WI38 (cell line): Measurements from ENCODE around the gene ZNF688.

Source experiments
- H3K4me3 ChIP-seq: 2 replicates; pipeline ENCODE4 v1.5.1; 2011; ENCODE audit warnings: low read depth, mild to moderate bottlenecking, control low read depth, low read length
- TF ChIP-seq, protein P1 (sequence below): IDR thresholded peaks from 2 replicates; pipeline ENCODE4 v1.5.1; 2012; ENCODE audit warnings: low read depth, mild to moderate bottlenecking, control low read depth, low read length

Gene ZNF688

GRCh38 chr16:30582611-30583340 lies 11.3 kb upstream of the ZNF688 start:
- TF ChIP-seq, protein P1, sequence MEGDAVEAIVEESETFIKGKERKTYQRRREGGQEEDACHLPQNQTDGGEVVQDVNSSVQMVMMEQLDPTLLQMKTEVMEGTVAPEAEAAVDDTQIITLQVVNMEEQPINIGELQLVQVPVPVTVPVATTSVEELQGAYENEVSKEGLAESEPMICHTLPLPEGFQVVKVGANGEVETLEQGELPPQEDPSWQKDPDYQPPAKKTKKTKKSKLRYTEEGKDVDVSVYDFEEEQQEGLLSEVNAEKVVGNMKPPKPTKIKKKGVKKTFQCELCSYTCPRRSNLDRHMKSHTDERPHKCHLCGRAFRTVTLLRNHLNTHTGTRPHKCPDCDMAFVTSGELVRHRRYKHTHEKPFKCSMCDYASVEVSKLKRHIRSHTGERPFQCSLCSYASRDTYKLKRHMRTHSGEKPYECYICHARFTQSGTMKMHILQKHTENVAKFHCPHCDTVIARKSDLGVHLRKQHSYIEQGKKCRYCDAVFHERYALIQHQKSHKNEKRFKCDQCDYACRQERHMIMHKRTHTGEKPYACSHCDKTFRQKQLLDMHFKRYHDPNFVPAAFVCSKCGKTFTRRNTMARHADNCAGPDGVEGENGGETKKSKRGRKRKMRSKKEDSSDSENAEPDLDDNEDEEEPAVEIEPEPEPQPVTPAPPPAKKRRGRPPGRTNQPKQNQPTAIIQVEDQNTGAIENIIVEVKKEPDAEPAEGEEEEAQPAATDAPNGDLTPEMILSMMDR = no peak
- H3K4me3 ChIP-seq = no peak overlapping the region

DNA sequence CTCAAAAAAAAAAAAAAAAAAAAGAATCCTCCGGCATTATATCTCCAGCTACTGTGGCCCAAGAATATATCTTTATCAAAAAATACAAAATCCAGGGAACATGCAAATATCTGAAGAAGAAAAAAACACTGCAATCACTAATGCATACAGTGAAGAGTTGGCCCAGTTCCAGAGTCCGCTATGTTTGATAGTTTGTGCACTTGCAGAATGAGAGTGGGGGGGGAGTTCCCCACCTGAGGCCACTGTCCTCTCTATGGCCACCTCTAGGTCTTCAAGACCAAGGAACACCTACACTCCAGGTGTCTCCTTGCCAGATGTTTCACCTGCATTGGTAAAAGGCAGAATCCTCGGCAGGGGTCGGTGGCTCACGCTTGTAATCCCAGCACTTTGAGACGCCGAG lies 9.9 kb upstream of the ZNF688 start:
- no peak overlapping the region for H3K4me3 ChIP-seq
- TF ChIP-seq, protein P1 = no peak

DNA sequence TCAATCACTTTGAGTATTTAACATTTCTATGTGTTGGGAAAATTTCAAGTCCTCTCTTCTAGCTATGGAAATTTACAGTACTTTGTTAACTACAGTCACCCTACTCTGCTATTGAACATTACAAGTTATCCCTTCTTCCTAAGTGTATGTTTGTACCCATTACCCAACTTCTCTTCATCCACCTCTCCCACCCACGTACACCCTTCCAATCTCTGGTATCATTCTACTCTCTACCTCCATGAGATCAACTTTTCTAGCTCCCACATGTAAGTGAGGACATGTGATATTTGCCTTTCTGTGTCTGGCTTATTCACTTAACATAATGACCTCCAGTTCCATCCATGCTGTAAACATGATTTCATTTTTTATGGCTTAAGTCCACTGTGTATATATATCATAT lies 3.2 kb upstream of the ZNF688 start:
- TF ChIP-seq, protein P1 = no peak
- no peak overlapping the region for H3K4me3 ChIP-seq

GRCh38 chr16:30570636-30571444 lies 674 bp downstream of the ZNF688 start:
- peak overlapping the region; percentile 66 for H3K4me3 ChIP-seq
- TF ChIP-seq, protein P1 = no peak

DNA sequence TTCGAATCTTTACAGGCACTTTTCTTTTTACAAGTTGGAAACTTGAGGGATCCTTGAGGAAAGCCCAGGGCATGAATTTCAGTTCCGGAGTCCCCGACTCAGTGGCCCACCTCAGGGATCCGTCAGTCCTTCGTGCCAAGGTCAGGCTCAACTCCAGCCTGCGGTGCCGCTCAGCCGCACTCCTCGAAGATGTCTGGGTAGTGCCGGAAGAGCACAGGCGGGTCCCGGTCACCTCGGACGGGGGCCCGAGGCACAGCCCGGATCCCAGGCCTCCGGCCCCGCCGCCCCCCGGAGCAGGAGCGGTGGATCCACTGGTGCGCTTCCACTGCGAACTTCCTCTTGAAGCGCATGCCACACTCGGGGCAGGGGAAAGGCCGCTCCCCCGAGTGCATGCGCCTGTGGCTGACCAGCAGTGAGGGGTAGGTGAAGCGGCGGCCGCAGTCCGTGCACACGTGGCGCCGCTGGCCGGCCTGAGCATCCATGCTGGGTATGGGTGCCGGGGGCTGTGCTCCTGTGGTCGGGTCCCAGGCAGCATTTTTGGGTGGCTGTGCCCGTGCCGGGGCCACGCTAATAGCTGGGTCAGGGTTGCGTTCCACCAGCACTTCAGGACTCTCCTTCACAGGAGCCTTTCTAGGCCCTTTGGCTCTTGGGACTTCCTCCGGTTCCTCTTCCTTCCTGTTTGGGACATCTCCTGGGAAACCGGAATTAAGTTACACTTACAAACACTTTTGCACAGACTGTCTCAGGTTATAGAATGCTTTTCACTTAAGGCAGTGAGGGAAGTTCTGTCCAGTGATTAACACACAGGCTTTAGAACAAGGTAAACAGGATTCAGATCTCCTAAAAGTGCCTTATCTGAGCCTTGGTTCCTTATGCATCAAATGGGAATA lies 1.5 kb downstream of the ZNF688 start:
- TF ChIP-seq, protein P1 = no peak
- no peak overlapping the region for H3K4me3 ChIP-seq

DNA sequence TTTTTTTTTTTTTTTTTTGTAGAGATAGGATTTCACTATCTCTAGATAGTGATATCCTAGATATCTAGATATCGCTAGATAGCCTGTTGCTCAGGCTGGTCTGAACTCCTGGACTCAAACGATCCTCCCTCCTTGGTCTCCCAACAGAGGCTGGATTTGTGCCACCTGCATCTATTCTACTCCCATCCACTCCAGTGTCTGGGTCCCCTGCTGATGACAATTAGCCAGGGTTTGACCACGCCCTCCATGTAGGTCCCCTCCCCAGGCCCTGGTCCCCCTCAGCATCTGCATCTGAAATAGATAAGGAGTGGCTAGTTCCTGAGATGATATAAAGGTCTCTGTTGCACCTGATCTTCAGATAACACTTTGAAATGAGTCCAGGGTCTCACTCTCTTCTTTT lies 2.2 kb downstream of the ZNF688 start:
- TF ChIP-seq, protein P1 = no peak
- H3K4me3 ChIP-seq = no peak overlapping the region
